Measurements from ENCODE around the gene CASKIN2.

DNA sequence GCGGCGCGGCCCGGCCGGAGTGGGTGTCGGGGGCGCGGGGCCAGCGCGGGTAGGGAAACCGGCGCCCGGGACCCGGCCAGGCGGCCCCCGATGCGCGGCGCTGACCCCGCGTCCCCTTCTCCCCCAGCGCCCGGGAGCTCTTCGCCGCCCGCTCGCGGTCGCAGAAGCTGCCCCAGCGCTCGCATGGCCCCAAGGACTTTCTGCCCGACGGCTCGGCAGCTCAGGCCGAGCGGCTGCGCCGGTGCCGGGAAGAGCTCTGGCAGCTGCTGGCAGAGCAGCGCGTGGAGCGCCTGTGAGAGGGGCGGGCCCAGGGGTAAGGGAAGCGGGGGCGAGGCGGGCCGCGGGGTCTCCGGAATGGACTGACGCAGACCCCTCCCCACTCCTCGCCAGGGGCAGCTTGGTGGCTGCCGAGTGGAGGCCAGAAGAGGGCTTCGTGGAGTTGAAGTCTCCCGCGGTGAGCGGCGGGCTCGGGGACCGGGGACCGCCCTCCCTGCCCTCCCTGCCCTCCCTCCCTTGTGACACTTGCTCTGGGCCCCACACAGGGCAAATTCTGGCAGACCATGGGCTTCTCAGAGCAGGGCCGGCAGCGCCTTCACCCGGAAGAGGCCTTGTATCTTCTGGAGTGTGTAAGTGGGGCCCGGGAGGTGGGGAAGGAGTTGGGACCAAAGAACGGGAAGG lies 1.4 kb upstream of the CASKIN2 start:
- TF ChIP-seq, protein P1, sequence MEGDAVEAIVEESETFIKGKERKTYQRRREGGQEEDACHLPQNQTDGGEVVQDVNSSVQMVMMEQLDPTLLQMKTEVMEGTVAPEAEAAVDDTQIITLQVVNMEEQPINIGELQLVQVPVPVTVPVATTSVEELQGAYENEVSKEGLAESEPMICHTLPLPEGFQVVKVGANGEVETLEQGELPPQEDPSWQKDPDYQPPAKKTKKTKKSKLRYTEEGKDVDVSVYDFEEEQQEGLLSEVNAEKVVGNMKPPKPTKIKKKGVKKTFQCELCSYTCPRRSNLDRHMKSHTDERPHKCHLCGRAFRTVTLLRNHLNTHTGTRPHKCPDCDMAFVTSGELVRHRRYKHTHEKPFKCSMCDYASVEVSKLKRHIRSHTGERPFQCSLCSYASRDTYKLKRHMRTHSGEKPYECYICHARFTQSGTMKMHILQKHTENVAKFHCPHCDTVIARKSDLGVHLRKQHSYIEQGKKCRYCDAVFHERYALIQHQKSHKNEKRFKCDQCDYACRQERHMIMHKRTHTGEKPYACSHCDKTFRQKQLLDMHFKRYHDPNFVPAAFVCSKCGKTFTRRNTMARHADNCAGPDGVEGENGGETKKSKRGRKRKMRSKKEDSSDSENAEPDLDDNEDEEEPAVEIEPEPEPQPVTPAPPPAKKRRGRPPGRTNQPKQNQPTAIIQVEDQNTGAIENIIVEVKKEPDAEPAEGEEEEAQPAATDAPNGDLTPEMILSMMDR (IDR thresholded peaks at IDR 0.05) = no peak
- no peak for TF ChIP-seq POLR2A (IDR thresholded peaks at IDR 0.05)

All from esophagus squamous epithelium (tissue), 4 donors.